Esophagus squamous epithelium (tissue), 5 donors: Measurements from ENCODE around the gene TMEM9. TPM values are rescaled to one million over a fixed set of nuclear protein-coding genes. Genes with fewer than 3 reads are reported as not detected.

Experiments used
- DNase-seq: peaks from one replicate; lab custom pipeline; 2025; lab: John Stamatoyannopoulos, UW
- H3K27ac ChIP-seq, 4 donors: fragments of 200-600 bp; sonication (generic); one replicate each; pipeline ENCODE4 v1.5.1; 2016 to 2019; ENCODE audit warnings: mild to moderate bottlenecking in 1 of 4
- H3K27me3 ChIP-seq, 4 donors: fragments of 200-600 bp; sonication (generic); 1 replicate in 3 of 4; 2 replicates in 1 of 4; pipeline versions ENCODE4 v1.5.1 to v1.6.0; 2017 to 2021; ENCODE audit warnings: antibody characterized with exemption in 1 of 4
- H3K36me3 ChIP-seq, 3 donors: fragments of 200-600 bp; sonication (generic); one replicate each; pipeline ENCODE4 v1.5.1; 2016 to 2019
- H3K4me1 ChIP-seq, 3 donors: fragments of 200-600 bp; sonication (generic); one replicate each; pipeline ENCODE4 v1.5.1; 2017 to 2019
- H3K4me3 ChIP-seq, 4 donors: fragments of 200-600 bp; sonication (generic); 1 replicate in 3 of 4; 2 replicates in 1 of 4; pipeline ENCODE4 v1.5.1; 2016 to 2019; ENCODE audit warnings: mild to moderate bottlenecking in 2 of 4, moderate library complexity in 1 of 4
- H3K9me3 ChIP-seq, 3 donors: fragments of 200-600 bp; sonication (generic); one replicate each; pipeline ENCODE4 v1.5.1; 2016 to 2019
- POLR2A ChIP-seq, 4 donors: fragments of 450-650 bp; IDR thresholded peaks; one replicate each; pipeline ENCODE4 v1.6.1; 2017; ENCODE audit warnings: antibody characterized with exemption in 4 of 4, mild to moderate bottlenecking in 4 of 4, moderate library complexity in 3 of 4
- WGBS, 2 donors: methylation state at CpG; one replicate each; pipeline ENCODE4 v1.1.5; 2018; 5-methylcytosine and 5-hydroxymethylcytosine counted together
- intact Hi-C: fragments of 100-400 bp; cut with DNase I; formaldehyde crosslinking; loops from one replicate; pipeline ENCODE4 v1.15.0; 2022
- total RNA-seq, 4 donors: library from RNA; depleted of rRNA; stranded (reverse); fragments of >200 nt; gene quantifications; one replicate each; pipeline ENCODE4 v1.1.0, GENCODE V29; 2016
- TF ChIP-seq, protein P1 (sequence below), 6 experiments: fragments of 450-650 bp in 4 of 6; fragments of 200-600 bp in 2 of 6; sonication (generic) in 2 of 6; IDR thresholded peaks; one replicate each; pipeline ENCODE4 v1.5.1; 2016 to 2019; ENCODE audit warnings: antibody characterized with exemption in 6 of 6, mild to moderate bottlenecking in 4 of 6, moderate library complexity in 4 of 6
- donor health status: DM: yes; HTN: yes; CAD: no.

TMEM9 gene
- 10 to 100 TPM; 17.7 to 62.3 (median 30.3) TPM for total RNA-seq

DNA sequence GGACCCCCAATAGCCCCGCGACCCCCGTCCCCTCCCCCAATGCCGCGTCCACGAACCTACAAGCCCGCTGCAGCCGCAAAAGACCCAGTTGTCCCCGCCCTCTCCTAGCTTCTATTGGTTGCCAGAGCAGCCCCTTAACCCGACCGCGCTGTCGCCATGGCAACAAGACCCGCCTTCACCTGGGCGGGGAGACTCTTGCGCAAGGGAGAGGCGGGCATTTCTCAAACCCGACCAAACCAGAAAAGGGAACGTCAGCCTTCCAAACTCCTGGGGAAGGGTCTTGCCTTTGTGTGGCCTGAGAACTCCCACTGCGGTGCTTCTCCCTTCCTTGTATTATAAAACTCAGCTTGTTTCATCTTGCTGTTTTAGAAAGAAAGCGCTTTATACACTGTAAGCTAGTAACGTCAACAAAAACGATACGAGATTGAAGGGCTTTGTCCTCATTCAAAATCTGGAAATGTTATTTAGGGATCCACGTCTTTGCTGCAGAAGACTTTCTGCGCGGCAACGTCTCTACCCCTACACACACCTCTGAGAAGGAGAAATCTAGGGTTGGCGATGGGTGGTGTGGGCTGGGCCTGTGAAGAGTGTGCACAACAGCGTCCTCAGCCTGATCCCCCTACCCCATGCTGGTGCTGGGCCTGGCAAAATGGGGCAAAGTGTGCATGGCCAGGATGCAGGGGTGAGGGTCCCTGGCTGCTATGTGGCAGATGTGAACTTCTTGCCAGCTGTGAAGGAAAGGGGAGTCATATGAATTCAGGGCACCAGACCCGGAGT is at the start of gene TMEM9:
TMEM9 (minus strand) TSS at position 86 of the 777 bp plus-strand sequence. CDS start 551 bp downstream, outside the sequence.
- 6 to 10% methylated on average over 14 to 16 of the region's 31 CpGs for WGBS, 2 donors
- peaks cover 0 to 23% (median 0%) of the 10 kb centered on the region in 4 donors for H3K27me3 ChIP-seq
- DNase-seq, result peak; percentile 87
- peaks cover 0 to 26% (median 0%) of the 10 kb centered on the region in 3 donors for H3K36me3 ChIP-seq
- H3K4me1 ChIP-seq, result peaks cover 13 to 25% (median 15%) of the 10 kb centered on the region in 3 donors
- peak within 1 kb of the TSS; percentile 75 to 81 (median 81) for H3K27ac ChIP-seq
- no peaks in the 10 kb centered on the region for H3K9me3 ChIP-seq
- intact Hi-C loops, result no loop called here
- peak within 1 kb of the TSS; percentile 76 to 96 (median 82) for H3K4me3 ChIP-seq
- TF ChIP-seq POLR2A (IDR thresholded peaks at IDR 0.05), result peak in 1 of 4 donors; percentile 37
- TF ChIP-seq, protein P1, sequence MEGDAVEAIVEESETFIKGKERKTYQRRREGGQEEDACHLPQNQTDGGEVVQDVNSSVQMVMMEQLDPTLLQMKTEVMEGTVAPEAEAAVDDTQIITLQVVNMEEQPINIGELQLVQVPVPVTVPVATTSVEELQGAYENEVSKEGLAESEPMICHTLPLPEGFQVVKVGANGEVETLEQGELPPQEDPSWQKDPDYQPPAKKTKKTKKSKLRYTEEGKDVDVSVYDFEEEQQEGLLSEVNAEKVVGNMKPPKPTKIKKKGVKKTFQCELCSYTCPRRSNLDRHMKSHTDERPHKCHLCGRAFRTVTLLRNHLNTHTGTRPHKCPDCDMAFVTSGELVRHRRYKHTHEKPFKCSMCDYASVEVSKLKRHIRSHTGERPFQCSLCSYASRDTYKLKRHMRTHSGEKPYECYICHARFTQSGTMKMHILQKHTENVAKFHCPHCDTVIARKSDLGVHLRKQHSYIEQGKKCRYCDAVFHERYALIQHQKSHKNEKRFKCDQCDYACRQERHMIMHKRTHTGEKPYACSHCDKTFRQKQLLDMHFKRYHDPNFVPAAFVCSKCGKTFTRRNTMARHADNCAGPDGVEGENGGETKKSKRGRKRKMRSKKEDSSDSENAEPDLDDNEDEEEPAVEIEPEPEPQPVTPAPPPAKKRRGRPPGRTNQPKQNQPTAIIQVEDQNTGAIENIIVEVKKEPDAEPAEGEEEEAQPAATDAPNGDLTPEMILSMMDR (IDR thresholded peaks at IDR 0.05), result no peak

DNA sequence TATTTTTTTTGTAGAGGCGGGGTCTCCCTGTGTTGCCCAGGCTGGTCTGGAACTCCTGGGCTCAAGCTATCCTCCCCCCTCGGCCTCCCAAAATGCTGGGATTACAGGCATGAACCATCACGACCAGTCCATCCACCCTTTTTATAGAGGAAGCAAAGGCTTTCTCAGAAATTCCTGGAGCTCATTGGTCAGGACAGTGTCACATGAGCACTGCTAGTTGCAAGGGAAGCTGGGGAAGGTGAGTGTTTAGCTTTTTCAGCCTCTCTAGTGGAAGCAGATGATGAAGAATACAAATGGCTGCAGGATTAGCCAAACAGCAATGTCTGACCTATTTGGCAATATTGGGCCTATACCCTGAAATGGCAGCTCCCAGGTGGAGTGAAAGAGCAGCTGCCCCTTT is 44.3 kb upstream of the TMEM9 start:
- intact Hi-C loops, result no loop called here
- Histone ChIP-seq H3K27me3 (peaks cover 0 to 16% (median 0%) of the 10 kb centered on the region in 4 donors), H3K36me3 (no peaks in the 10 kb centered on the region), H3K27ac (no peak overlapping the region), H3K4me3 (no peak overlapping the region), H3K9me3 (no peaks in the 10 kb centered on the region), H3K4me1 (no peaks in the 10 kb centered on the region)
- TF ChIP-seq, protein P1 (IDR thresholded peaks at IDR 0.05), result no peak
- no peak for TF ChIP-seq POLR2A (IDR thresholded peaks at IDR 0.05)
- WGBS, 2 donors, result 81 to 93% methylated on average over 2 of the region's 3 CpGs
- no peak for DNase-seq

DNA sequence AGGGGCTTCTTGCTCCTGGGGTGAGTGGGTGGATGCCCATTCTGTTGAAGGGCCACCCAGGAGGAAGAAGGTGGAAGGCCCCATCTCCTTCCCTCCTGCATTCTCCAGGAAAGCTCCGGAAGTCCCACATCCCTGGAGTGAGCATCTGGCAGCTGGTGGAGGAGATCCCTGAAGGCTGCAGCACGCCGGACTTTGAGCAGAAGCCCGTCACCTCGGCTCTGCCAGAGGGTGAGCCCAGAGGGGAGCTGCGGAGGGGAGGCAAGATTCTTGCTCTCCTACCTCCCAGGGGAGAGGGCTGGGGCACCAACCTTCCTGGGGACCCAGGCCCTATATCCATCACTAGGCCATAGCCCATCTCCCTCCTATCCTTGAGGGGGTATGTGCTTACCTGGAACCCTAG is 39.8 kb upstream of the TMEM9 start:
- Histone ChIP-seq H3K9me3 (no peaks in the 10 kb centered on the region), H3K4me1 (no peaks in the 10 kb centered on the region), H3K27ac (no peak overlapping the region), H3K4me3 (no peak overlapping the region), H3K36me3 (no peaks in the 10 kb centered on the region), H3K27me3 (peaks cover 0 to 51% (median 0%) of the 10 kb centered on the region in 4 donors)
- TF ChIP-seq, protein P1 (IDR thresholded peaks at IDR 0.05), result no peak
- no peak for TF ChIP-seq POLR2A (IDR thresholded peaks at IDR 0.05)
- no peak for DNase-seq
- WGBS, 2 donors, result 60% methylated on average over 3 of the region's 6 CpGs; no CpG with 5 or more reads in 1 of the 2 donors
- intact Hi-C loops, result no loop called here

DNA sequence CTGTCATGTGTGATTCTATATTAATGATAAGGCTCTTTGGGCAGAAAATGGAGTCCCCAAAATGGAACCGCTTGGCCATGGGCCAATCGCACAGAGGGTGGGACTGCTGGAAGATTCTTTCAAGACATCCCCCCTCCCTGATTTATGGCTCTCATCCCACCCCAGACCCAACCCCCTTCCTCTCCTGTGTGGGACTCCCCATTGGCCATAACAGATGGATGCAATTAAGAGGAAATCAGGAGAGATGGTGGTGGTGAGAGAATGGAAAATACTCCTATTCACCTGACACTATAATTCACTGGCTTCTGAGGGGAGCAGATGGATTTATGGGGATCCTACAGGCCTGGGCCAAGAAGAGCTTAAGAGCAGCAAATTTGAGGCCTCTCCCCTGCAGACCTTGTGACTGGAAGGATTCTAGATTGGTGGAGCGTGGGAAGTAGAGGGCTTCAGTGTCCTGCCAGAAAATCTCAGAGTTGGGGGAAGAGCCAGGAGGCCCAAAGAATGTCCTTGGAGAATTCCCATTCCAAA is 38.1 kb upstream of the TMEM9 start:
- Histone ChIP-seq H3K4me3 (no peak overlapping the region), H3K27ac (no peak overlapping the region), H3K36me3 (no peaks in the 10 kb centered on the region), H3K27me3 (peaks cover 0 to 66% (median 0%) of the 10 kb centered on the region in 4 donors), H3K4me1 (no peaks in the 10 kb centered on the region), H3K9me3 (no peaks in the 10 kb centered on the region)
- DNase-seq, result no peak
- 85 to 86% methylated on average over 3 of the region's 3 CpGs for whole genome bisulfite sequencing, 2 donors
- intact Hi-C loops, result no loop called here
- TF ChIP-seq POLR2A (IDR thresholded peaks at IDR 0.05), result no peak

DNA sequence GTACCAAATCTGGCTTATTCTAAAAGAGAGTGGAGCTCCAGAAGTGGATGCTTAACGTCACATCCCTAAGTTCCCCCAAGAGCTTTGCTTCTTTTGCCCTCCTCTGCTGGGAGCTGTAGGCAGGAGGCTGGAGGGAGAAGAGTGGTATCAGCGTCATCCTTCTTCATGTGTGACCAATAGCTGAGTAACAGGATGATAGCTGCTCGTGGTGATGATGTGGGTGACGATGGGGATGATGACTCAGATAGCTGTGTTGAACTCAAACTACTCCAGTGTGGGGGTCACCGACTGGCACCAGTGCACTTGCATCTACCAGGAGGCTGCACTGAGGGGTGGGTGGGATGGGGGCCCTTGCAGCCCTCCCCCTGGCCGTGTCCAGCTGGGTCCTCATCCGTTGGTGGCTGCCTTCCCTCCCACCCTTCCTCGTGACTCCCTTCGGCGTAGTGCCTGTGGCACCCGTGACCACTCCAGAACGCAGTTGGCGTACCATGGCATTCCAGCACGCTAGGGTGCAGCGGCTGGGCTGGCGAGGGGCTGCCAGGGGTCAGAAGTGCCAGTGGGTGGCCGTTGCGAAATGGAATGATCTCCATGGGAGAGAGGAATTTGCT is 37.5 kb upstream of the TMEM9 start:
- no peak for DNase-seq
- no peak overlapping the region for H3K4me3 ChIP-seq
- no peaks in the 10 kb centered on the region for H3K36me3 ChIP-seq
- peaks cover 0 to 66% (median 0%) of the 10 kb centered on the region in 4 donors for H3K27me3 ChIP-seq
- no peaks in the 10 kb centered on the region for H3K9me3 ChIP-seq
- TF ChIP-seq, protein P1 (IDR thresholded peaks at IDR 0.05), result no peak
- TF ChIP-seq POLR2A (IDR thresholded peaks at IDR 0.05), result no peak
- no peaks in the 10 kb centered on the region for H3K4me1 ChIP-seq
- WGBS, 2 donors, result 53 to 69% methylated on average over 9 to 16 of the region's 18 CpGs
- no peak overlapping the region for H3K27ac ChIP-seq
- intact Hi-C loops, result no loop called here
